ENCODE results near the gene ABCG2.

ABCG2 gene

GRCh38 chr4:88189881-88190585 lies 31.6 kb upstream of the ABCG2 start:
- TF ChIP-seq ATF2 (tag by site-specific recombination; IDR thresholded peaks at IDR 0.05; ENCODE audit: low read depth) (no peak), ZNF221 (tag by site-specific recombination; IDR thresholded peaks at IDR 0.05; ENCODE audit: borderline replicate concordance) (no peak)
- TF ChIP-seq, protein P1, sequence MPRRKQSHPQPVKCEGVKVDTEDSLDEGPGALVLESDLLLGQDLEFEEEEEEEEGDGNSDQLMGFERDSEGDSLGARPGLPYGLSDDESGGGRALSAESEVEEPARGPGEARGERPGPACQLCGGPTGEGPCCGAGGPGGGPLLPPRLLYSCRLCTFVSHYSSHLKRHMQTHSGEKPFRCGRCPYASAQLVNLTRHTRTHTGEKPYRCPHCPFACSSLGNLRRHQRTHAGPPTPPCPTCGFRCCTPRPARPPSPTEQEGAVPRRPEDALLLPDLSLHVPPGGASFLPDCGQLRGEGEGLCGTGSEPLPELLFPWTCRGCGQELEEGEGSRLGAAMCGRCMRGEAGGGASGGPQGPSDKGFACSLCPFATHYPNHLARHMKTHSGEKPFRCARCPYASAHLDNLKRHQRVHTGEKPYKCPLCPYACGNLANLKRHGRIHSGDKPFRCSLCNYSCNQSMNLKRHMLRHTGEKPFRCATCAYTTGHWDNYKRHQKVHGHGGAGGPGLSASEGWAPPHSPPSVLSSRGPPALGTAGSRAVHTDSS (tag by site-specific recombination; IDR thresholded peaks at IDR 0.05): no peak
- CTCF ChIA-PET: no interaction called here
- Histone ChIP-seq H3K9me3 (ENCODE audit: control insufficient read depth, insufficient read depth, low read depth, low read length) (no peaks in the 10 kb centered on the region), H3K36me3 (ENCODE audit: control insufficient read depth in 2 of 2, insufficient read depth in 1 of 2, low read length in 2 of 2) (no peaks in the 10 kb centered on the region), H3K4me3 (ENCODE audit: low read depth, low read length) (no peak overlapping the region), H3K4me1 (ENCODE audit: control insufficient read depth, insufficient read depth, low read length) (no peaks in the 10 kb centered on the region), H3K27ac (ENCODE audit: extremely low read depth, low read depth, low read length) (no peak overlapping the region)
- POLR2A ChIA-PET: no interaction called here

DNA sequence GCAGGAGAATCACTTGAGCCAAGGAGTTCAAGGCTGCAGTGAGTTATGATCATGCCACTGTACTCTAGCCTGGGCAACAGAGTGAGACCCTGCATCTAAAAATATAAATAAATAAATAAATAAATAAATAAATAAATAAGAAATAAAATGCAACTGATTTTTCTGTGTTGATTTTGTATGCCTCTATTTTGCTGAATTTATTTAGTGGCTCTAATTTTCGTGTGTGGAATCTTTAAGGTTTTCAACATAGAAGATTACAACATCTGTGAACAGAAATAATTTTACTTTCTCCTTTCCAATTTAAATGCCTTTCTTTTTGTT lies 30.9 kb upstream of the ABCG2 start:
- no peak for TF ChIP-seq RBAK (tag by site-specific recombination; IDR thresholded peaks at IDR 0.05)
- peak; percentile 62 for TF ChIP-seq ZNF555 (tag by site-specific recombination; conservative IDR thresholded peaks at IDR 0.05)
- TF ChIP-seq OSR2 (tag by site-specific recombination; IDR thresholded peaks at IDR 0.05): no peak
- TF ChIP-seq ZNF623 (tag by site-specific recombination; IDR thresholded peaks at IDR 0.05): peak; percentile 38; the same call in 1 of the 2 replicates
- peak; percentile 49 for TF ChIP-seq ZBTB11 (tag by site-specific recombination; conservative IDR thresholded peaks at IDR 0.05; ENCODE audit: low read depth)
- TF ChIP-seq, protein P2, sequence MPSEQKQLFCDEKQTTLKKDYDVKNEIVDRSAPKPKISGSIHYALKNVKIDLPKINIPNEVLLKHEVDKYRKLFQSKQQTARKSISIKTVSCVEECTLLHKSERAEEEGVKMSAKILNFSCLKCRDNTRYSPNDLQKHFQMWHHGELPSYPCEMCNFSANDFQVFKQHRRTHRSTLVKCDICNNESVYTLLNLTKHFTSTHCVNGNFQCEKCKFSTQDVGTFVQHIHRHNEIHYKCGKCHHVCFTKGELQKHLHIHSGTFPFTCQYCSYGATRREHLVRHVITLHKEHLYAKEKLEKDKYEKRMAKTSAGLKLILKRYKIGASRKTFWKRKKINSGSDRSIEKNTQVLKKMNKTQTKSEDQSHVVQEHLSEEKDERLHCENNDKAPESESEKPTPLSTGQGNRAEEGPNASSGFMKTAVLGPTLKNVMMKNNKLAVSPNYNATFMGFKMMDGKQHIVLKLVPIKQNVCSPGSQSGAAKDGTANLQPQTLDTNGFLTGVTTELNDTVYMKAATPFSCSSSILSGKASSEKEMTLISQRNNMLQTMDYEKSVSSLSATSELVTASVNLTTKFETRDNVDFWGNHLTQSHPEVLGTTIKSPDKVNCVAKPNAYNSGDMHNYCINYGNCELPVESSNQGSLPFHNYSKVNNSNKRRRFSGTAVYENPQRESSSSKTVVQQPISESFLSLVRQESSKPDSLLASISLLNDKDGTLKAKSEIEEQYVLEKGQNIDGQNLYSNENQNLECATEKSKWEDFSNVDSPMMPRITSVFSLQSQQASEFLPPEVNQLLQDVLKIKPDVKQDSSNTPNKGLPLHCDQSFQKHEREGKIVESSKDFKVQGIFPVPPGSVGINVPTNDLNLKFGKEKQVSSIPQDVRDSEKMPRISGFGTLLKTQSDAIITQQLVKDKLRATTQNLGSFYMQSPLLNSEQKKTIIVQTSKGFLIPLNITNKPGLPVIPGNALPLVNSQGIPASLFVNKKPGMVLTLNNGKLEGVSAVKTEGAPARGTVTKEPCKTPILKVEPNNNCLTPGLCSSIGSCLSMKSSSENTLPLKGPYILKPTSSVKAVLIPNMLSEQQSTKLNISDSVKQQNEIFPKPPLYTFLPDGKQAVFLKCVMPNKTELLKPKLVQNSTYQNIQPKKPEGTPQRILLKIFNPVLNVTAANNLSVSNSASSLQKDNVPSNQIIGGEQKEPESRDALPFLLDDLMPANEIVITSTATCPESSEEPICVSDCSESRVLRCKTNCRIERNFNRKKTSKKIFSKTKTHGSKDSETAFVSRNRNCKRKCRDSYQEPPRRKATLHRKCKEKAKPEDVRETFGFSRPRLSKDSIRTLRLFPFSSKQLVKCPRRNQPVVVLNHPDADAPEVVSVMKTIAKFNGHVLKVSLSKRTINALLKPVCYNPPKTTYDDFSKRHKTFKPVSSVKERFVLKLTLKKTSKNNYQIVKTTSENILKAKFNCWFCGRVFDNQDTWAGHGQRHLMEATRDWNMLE (tag by site-specific recombination; conservative IDR thresholded peaks at IDR 0.05; ENCODE audit: low read depth): peak; percentile 64
- no peak for TF ChIP-seq ZNF777 (tag by site-specific recombination; IDR thresholded peaks at IDR 0.05; ENCODE audit: borderline replicate concordance)
- TF ChIP-seq ZNF266 (tag by site-specific recombination; IDR thresholded peaks at IDR 0.05; ENCODE audit: low read depth): 0 out of 2 replicates have a peak, but pooled peaks have one; percentile 40
- peak; percentile 59 for TF ChIP-seq ZNF426 (tag by site-specific recombination; IDR thresholded peaks at IDR 0.05)
- TF ChIP-seq, protein P3, sequence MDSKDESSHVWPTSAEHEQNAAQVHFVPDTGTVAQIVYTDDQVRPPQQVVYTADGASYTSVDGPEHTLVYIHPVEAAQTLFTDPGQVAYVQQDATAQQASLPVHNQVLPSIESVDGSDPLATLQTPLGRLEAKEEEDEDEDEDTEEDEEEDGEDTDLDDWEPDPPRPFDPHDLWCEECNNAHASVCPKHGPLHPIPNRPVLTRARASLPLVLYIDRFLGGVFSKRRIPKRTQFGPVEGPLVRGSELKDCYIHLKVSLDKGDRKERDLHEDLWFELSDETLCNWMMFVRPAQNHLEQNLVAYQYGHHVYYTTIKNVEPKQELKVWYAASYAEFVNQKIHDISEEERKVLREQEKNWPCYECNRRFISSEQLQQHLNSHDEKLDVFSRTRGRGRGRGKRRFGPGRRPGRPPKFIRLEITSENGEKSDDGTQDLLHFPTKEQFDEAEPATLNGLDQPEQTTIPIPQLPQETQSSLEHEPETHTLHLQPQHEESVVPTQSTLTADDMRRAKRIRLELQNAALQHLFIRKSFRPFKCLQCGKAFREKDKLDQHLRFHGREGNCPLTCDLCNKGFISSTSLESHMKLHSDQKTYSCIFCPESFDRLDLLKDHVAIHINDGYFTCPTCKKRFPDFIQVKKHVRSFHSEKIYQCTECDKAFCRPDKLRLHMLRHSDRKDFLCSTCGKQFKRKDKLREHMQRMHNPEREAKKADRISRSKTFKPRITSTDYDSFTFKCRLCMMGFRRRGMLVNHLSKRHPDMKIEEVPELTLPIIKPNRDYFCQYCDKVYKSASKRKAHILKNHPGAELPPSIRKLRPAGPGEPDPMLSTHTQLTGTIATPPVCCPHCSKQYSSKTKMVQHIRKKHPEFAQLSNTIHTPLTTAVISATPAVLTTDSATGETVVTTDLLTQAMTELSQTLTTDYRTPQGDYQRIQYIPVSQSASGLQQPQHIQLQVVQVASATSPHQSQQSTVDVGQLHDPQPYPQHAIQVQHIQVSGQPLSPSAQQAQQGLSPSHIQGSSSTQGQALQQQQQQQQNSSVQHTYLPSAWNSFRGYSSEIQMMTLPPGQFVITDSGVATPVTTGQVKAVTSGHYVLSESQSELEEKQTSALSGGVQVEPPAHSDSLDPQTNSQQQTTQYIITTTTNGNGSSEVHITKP (tag by site-specific recombination; IDR thresholded peaks at IDR 0.05): no peak
- TF ChIP-seq ZNF394 (tag by site-specific recombination; IDR thresholded peaks at IDR 0.05; ENCODE audit: borderline replicate concordance): peak; percentile 75; the same call in 1 of the 2 replicates
- TF ChIP-seq BCL11A (tag by site-specific recombination; IDR thresholded peaks at IDR 0.05; ENCODE audit: low read depth): no peak
- H3K4me3 ChIP-seq (ENCODE audit: low read depth, low read length): no peak overlapping the region
- POLR2A ChIA-PET: no interaction called here
- H3K9me3 ChIP-seq (ENCODE audit: control insufficient read depth, insufficient read depth, low read depth, low read length): no peaks in the 10 kb centered on the region
- H3K27ac ChIP-seq (ENCODE audit: extremely low read depth, low read depth, low read length): no peak overlapping the region
- no peaks in the 10 kb centered on the region for H3K4me1 ChIP-seq (ENCODE audit: control insufficient read depth, insufficient read depth, low read length)
- CTCF ChIA-PET: interaction anchor here (1.2 kb wide), 1 partner anchor 22 kb away, joined by 4 read pairs; no protein-coding TSS in a partner anchor
- H3K36me3 ChIP-seq (ENCODE audit: control insufficient read depth in 2 of 2, insufficient read depth in 1 of 2, low read length in 2 of 2): no peaks in the 10 kb centered on the region
